Measurements from ENCODE around the gene LINGO1. TPM values are rescaled to one million over a fixed set of nuclear protein-coding genes. Genes with fewer than 3 reads are reported as not detected.

Gene LINGO1
- total RNA-seq, 1 donor, result 1.1 TPM

- no peak overlapping the region for H2AFZ ChIP-seq (ENCODE audit: low read length)
- H3K9me3 ChIP-seq (ENCODE audit: low read depth, low read length), result no peaks in the 10 kb centered on the region
- no peaks in the 10 kb centered on the region for H4K20me1 ChIP-seq (ENCODE audit: insufficient read depth, low read length)
- no peaks in the 10 kb centered on the region for H3K79me2 ChIP-seq (ENCODE audit: insufficient read depth, low read length)
- no peaks in the 10 kb centered on the region for H3K4me1 ChIP-seq (ENCODE audit: insufficient read depth, low read length)
- no peaks in the 10 kb centered on the region for H3K36me3 ChIP-seq (ENCODE audit: insufficient read depth, low read length)
- no peak for TF ChIP-seq CTCF (IDR thresholded peaks at IDR 0.05; ENCODE audit: extremely low read depth, low read depth, low read length)
- H3K27ac ChIP-seq (ENCODE audit: low read depth, low read length), result no peak overlapping the region
- no peaks in the 10 kb centered on the region for H3K27me3 ChIP-seq (ENCODE audit: insufficient read depth, low read length)
- peak; percentile 35 for DNase-seq (ENCODE audit: insufficient read length, low spot score, missing footprints)
- no peak overlapping the region for H3K4me2 ChIP-seq (ENCODE audit: insufficient read depth, low read length)
- H3K4me3 ChIP-seq (ENCODE audit: insufficient read depth, low read length), result no peak overlapping the region
Measured at GRCh38 chr15:77575203-77575934, 57.3 kb downstream of the LINGO1 start.

- no peak overlapping the region for H2AFZ ChIP-seq (ENCODE audit: low read length)
- no peaks in the 10 kb centered on the region for H3K36me3 ChIP-seq (ENCODE audit: insufficient read depth, low read length)
- no peaks in the 10 kb centered on the region for H3K9me3 ChIP-seq (ENCODE audit: low read depth, low read length)
- no peak overlapping the region for H3K27ac ChIP-seq (ENCODE audit: low read depth, low read length)
- H3K79me2 ChIP-seq (ENCODE audit: insufficient read depth, low read length), result no peaks in the 10 kb centered on the region
- peak; percentile 85 for DNase-seq (ENCODE audit: insufficient read length, low spot score, missing footprints)
- H3K4me3 ChIP-seq (ENCODE audit: insufficient read depth, low read length), result no peak overlapping the region
- no peaks in the 10 kb centered on the region for H3K27me3 ChIP-seq (ENCODE audit: insufficient read depth, low read length)
- TF ChIP-seq CTCF (IDR thresholded peaks at IDR 0.05; ENCODE audit: extremely low read depth, low read depth, low read length), result no peak
- no peaks in the 10 kb centered on the region for H4K20me1 ChIP-seq (ENCODE audit: insufficient read depth, low read length)
- H3K4me1 ChIP-seq (ENCODE audit: insufficient read depth, low read length), result peaks cover 2% of the 10 kb centered on the region
- H3K4me2 ChIP-seq (ENCODE audit: insufficient read depth, low read length), result no peak overlapping the region
Measured at GRCh38 chr15:77574521-77575202, 58.0 kb downstream of the LINGO1 start.

- H3K4me2 ChIP-seq (ENCODE audit: insufficient read depth, low read length), result no peak overlapping the region
- peak; percentile 75 for DNase-seq (ENCODE audit: insufficient read length, low spot score, missing footprints)
- TF ChIP-seq CTCF (IDR thresholded peaks at IDR 0.05; ENCODE audit: extremely low read depth, low read depth, low read length), result no peak
Measured at GRCh38 chr15:77573802-77574201, 58.9 kb downstream of the LINGO1 start.

GRCh38 chr15:77572186-77572585, 60.5 kb downstream of the LINGO1 start:
- Histone ChIP-seq H3K4me3 (ENCODE audit: insufficient read depth, low read length) (no peak overlapping the region), H3K79me2 (ENCODE audit: insufficient read depth, low read length) (no peaks in the 10 kb centered on the region), H3K27me3 (ENCODE audit: insufficient read depth, low read length) (no peaks in the 10 kb centered on the region), H3K36me3 (ENCODE audit: insufficient read depth, low read length) (no peaks in the 10 kb centered on the region), H4K20me1 (ENCODE audit: insufficient read depth, low read length) (no peaks in the 10 kb centered on the region), H3K4me1 (ENCODE audit: insufficient read depth, low read length) (peaks cover 15% of the 10 kb centered on the region), H3K4me2 (ENCODE audit: insufficient read depth, low read length) (no peak overlapping the region), H3K27ac (ENCODE audit: low read depth, low read length) (no peak overlapping the region), H2AFZ (ENCODE audit: low read length) (no peak overlapping the region), H3K9me3 (ENCODE audit: low read depth, low read length) (no peaks in the 10 kb centered on the region)
- peak; percentile 69 for DNase-seq (ENCODE audit: insufficient read length, low spot score, missing footprints)
- TF ChIP-seq CTCF (IDR thresholded peaks at IDR 0.05; ENCODE audit: extremely low read depth, low read depth, low read length), result no peak

More at GRCh38 chr15:77573802-77574201, 58.9 kb downstream of the LINGO1 start:
- Histone ChIP-seq H3K9me3 (ENCODE audit: low read depth, low read length) (no peaks in the 10 kb centered on the region), H3K4me3 (ENCODE audit: insufficient read depth, low read length) (no peak overlapping the region), H3K27me3 (ENCODE audit: insufficient read depth, low read length) (no peaks in the 10 kb centered on the region), H3K79me2 (ENCODE audit: insufficient read depth, low read length) (no peaks in the 10 kb centered on the region), H3K4me1 (ENCODE audit: insufficient read depth, low read length) (peaks cover 11% of the 10 kb centered on the region), H3K27ac (ENCODE audit: low read depth, low read length) (no peak overlapping the region), H4K20me1 (ENCODE audit: insufficient read depth, low read length) (no peaks in the 10 kb centered on the region), H3K36me3 (ENCODE audit: insufficient read depth, low read length) (no peaks in the 10 kb centered on the region), H2AFZ (ENCODE audit: low read length) (no peak overlapping the region)
